HepG2 (cell line): ENCODE measurements around the gene CYLD. TPM values are rescaled to one million over a fixed set of nuclear protein-coding genes. Genes with fewer than 3 reads are reported as not detected.

Experiments used
- BRCA1 ChIP-seq: sonication (generic); formaldehyde crosslinking; IDR thresholded peaks from 2 replicates; pipeline ENCODE4 v1.4.0; 2020; ENCODE audit warnings: missing genetic modification reagents
- CBX1 ChIP-seq: IDR thresholded peaks from one replicate; pipeline ENCODE4 v1.6.1; 2016; ENCODE audit warnings: antibody characterized with exemption, low read depth
- CBX2 ChIP-seq, 2 experiments: fragments of 200-600 bp in 1 of 2; sonication (generic); formaldehyde crosslinking in 1 of 2; IDR thresholded peaks; 2 replicates each; pipeline versions ENCODE4 v1.7.0 to v1.8.1; 2018 to 2022; ENCODE audit warnings: low read depth in 2 of 2, low read length in 1 of 2, mild to moderate bottlenecking in 1 of 2, missing genetic modification reagents in 1 of 2
- HIVEP1 ChIP-seq: sonication (generic); formaldehyde crosslinking; IDR thresholded peaks from 2 replicates; pipeline ENCODE4 v1.4.0; 2020; ENCODE audit warnings: mild to moderate bottlenecking, missing genetic modification reagents
- JUND ChIP-seq: sonication (generic); formaldehyde crosslinking; IDR thresholded peaks from 2 replicates; pipeline ENCODE4 v1.8.0; 2022; ENCODE audit warnings: mild to moderate bottlenecking, missing genetic modification reagents
- KLF16 ChIP-seq, 2 experiments: sonication (generic) in 1 of 2; formaldehyde crosslinking in 1 of 2; IDR thresholded peaks; 2 replicates each; pipeline versions ENCODE4 v1.6.1 to v1.8.0; 2016 to 2023; ENCODE audit warnings: missing genetic modification reagents in 2 of 2, missing compliant biosample characterization in 1 of 2
- LCORL ChIP-seq, 2 experiments: fragments of 450-650 bp in 1 of 2; sonication (generic) in 1 of 2; formaldehyde crosslinking in 1 of 2; IDR thresholded peaks; 2 replicates each; pipeline versions ENCODE4 v1.5.0 to v1.6.1; 2017 to 2020; ENCODE audit warnings: antibody characterized with exemption in 1 of 2, missing genetic modification reagents in 1 of 2
- NFAT5 ChIP-seq: sonication (generic); formaldehyde crosslinking; IDR thresholded peaks from 2 replicates; pipeline ENCODE4 v1.4.0; 2020; ENCODE audit warnings: missing genetic modification reagents
- PLRG1 ChIP-seq: fragments of 450-650 bp; conservative IDR thresholded peaks from 2 replicates; pipeline ENCODE4 v1.6.1; 2016
- SAP130 ChIP-seq: IDR thresholded peaks from 2 replicates; pipeline ENCODE4 v1.6.1; 2016; ENCODE audit warnings: low read depth
- SOX13 ChIP-seq, 3 experiments: fragments of 450-650 bp in 1 of 3; sonication (generic) in 1 of 3; formaldehyde crosslinking in 1 of 3; IDR thresholded peaks in 2 of 3; conservative IDR thresholded peaks in 1 of 3; 2 replicates each; pipeline versions ENCODE4 v1.5.0 to v1.6.1; 2016 to 2020; ENCODE audit warnings: antibody characterized with exemption in 1 of 3, mild to moderate bottlenecking in 1 of 3, missing compliant biosample characterization in 1 of 3, missing genetic modification reagents in 1 of 3, moderate library complexity in 1 of 3
- SOX5 ChIP-seq: IDR thresholded peaks from 2 replicates; pipeline ENCODE4 v1.6.1; 2016; ENCODE audit warnings: borderline replicate concordance
- STAG1 ChIP-seq: sonication (generic); formaldehyde crosslinking; IDR thresholded peaks from 2 replicates; pipeline ENCODE4 v1.4.0; 2020; ENCODE audit warnings: missing genetic modification reagents
- TFDP1 ChIP-seq: IDR thresholded peaks from 2 replicates; pipeline ENCODE4 v1.6.1; 2016; ENCODE audit warnings: missing compliant biosample characterization, missing genetic modification reagents, borderline replicate concordance
- ZFX ChIP-seq: sonication (generic); formaldehyde crosslinking; IDR thresholded peaks from 2 replicates; pipeline ENCODE4 v1.4.0; 2020; ENCODE audit warnings: mild to moderate bottlenecking, low read depth, missing genetic modification reagents, moderate library complexity
- ZNF274 ChIP-seq: sonication (generic); formaldehyde crosslinking; IDR thresholded peaks from 2 replicates; pipeline ENCODE4 v1.5.1; 2020; ENCODE audit warnings: mild to moderate bottlenecking, missing genetic modification reagents
- ZNF3 ChIP-seq: IDR thresholded peaks from 2 replicates; pipeline ENCODE4 v1.7.0; 2017; ENCODE audit warnings: inconsistent platforms
- ZNF317 ChIP-seq: sonication (generic); formaldehyde crosslinking; IDR thresholded peaks from 2 replicates; pipeline ENCODE4 v1.5.0; 2020; ENCODE audit warnings: mild to moderate bottlenecking, missing genetic modification reagents
- ZNF33A ChIP-seq: sonication (generic); formaldehyde crosslinking; IDR thresholded peaks from 2 replicates; pipeline ENCODE4 v1.5.1; 2020; ENCODE audit warnings: missing genetic modification reagents, mild to moderate bottlenecking, moderate library complexity, borderline replicate concordance
- ZNF446 ChIP-seq: sonication (generic); formaldehyde crosslinking; IDR thresholded peaks from 2 replicates; pipeline ENCODE4 v1.5.0; 2020; ENCODE audit warnings: mild to moderate bottlenecking, missing genetic modification reagents
- ZNF550 ChIP-seq: sonication (generic); formaldehyde crosslinking; IDR thresholded peaks from 2 replicates; pipeline ENCODE4 v1.4.0; 2020; ENCODE audit warnings: mild to moderate bottlenecking, missing genetic modification reagents, borderline replicate concordance
- ZNF572 ChIP-seq: sonication (generic); formaldehyde crosslinking; IDR thresholded peaks from 2 replicates; pipeline ENCODE4 v1.5.1; 2020; ENCODE audit warnings: mild to moderate bottlenecking, missing genetic modification reagents
- ZNF720 ChIP-seq: sonication (generic); formaldehyde crosslinking; IDR thresholded peaks from 2 replicates; pipeline ENCODE4 v1.4.0; 2020; ENCODE audit warnings: missing genetic modification reagents
- ZNF737 ChIP-seq: sonication (generic); formaldehyde crosslinking; IDR thresholded peaks from 2 replicates; pipeline ENCODE4 v1.5.0; 2020; ENCODE audit warnings: missing genetic modification reagents, mild to moderate bottlenecking, borderline replicate concordance
- polyA plus RNA-seq, 8 experiments: library from polyadenylated mRNA; depleted of rRNA in 3 of 8; stranded (reverse) in 7 of 8; unstranded in 1 of 8; fragments of >200 nt; fragmentation: Illumina TruSeq in 4 of 8; extraction: Trizol in 4 of 8; gene quantifications; 2 replicates each; pipeline versions ENCODE4 v1.2.1 to v1.2.3, GENCODE V29; 2011 to 2016; ENCODE audit warnings: low read depth in 4 of 8, missing spikeins in 1 of 8, mixed read lengths in 1 of 8; ENCODE audit not compliant: insufficient read depth in 1 of 8
- total RNA-seq, 5 experiments: library from RNA; depleted of rRNA; stranded (reverse); fragments of >200 nt; fragmentation: Illumina TruSeq; extraction: Trizol; gene quantifications; 2 replicates each; pipeline ENCODE4 v1.2.3, GENCODE V29; 2016; ENCODE audit warnings: low read depth in 1 of 5

The CYLD gene
- total and polyA plus RNA-seq, 2 of the 13 experiments (the other 11 are each of a cell fraction or from before 2014, with no cell fraction given) = 6.1 to 11.4 TPM

GRCh38 chr16:50699326-50700159 lies 42.3 kb upstream of the CYLD start (continued):
- no peak for TF ChIP-seq ZNF572 (CRISPR knock-in tag)
- TF ChIP-seq JUND (CRISPR knock-in tag) = no peak
- TF ChIP-seq SOX5 (CRISPR knock-in tag) = no peak
- no peak for TF ChIP-seq PLRG1
- no peak for TF ChIP-seq ZNF550 (CRISPR knock-in tag)
- TF ChIP-seq KLF16 (CRISPR knock-in tag; IDR thresholded peaks at IDR 0.05) = peak in 1 of 2 experiments; percentile 65; a peak in 2 of 4 replicates
- TF ChIP-seq BRCA1 = no peak
- TF ChIP-seq SOX13 (IDR thresholded peaks at IDR 0.05) = no peak
- TF ChIP-seq SOX13 (CRISPR knock-in tag; conservative IDR thresholded peaks at IDR 0.05 in 1 of 2, IDR thresholded peaks at IDR 0.05 in 1 of 2) = no peak
- TF ChIP-seq STAG1 (CRISPR knock-in tag) = no peak
- TF ChIP-seq ZFX (CRISPR knock-in tag) = no peak
- TF ChIP-seq CBX1 = no peak
- no peak for TF ChIP-seq LCORL (IDR thresholded peaks at IDR 0.05)
- TF ChIP-seq LCORL (CRISPR knock-in tag; IDR thresholded peaks at IDR 0.05) = no peak
- TF ChIP-seq ZNF737 (CRISPR knock-in tag) = peak; percentile 72; the same call in 1 of the 2 replicates
- no peak for TF ChIP-seq ZNF33A
- 0 out of 2 replicates have a peak, but pooled peaks have one; percentile 19 for TF ChIP-seq SAP130 (CRISPR knock-in tag)
- TF ChIP-seq CBX2 (IDR thresholded peaks at IDR 0.05; ENCODE audit: low read depth, low read length) = no peak
- no peak for TF ChIP-seq CBX2 (CRISPR knock-in tag; IDR thresholded peaks at IDR 0.05; ENCODE audit: low read depth)
- peak; percentile 70; the same call in 1 of the 2 replicates for TF ChIP-seq TFDP1
- TF ChIP-seq ZNF446 (CRISPR knock-in tag) = no peak
- no peak for TF ChIP-seq ZNF720
- TF ChIP-seq ZNF317 (CRISPR knock-in tag) = no peak
- TF ChIP-seq ZNF3 (CRISPR knock-in tag) = no peak
- peak; percentile 68; the same call in 1 of the 2 replicates for TF ChIP-seq HIVEP1 (CRISPR knock-in tag)
- no peak for TF ChIP-seq NFAT5 (CRISPR knock-in tag)
- no peak for TF ChIP-seq ZNF274 (CRISPR knock-in tag)
